Natural killer cell (primary cell): ENCODE data around the gene MAFB. TPM values are rescaled to one million over a fixed set of nuclear protein-coding genes. Genes with fewer than 3 reads are reported as not detected.

Source experiments
- ATAC-seq, 3 donors: fragments of 150-1000 bp in 2 of 3; fragments of 200-7000 bp in 1 of 3; cut with Tn5 transposase; 1 replicate in 1 of 3; 2 replicates in 2 of 3; pipeline ENCODE4 v1.10.0; 2021; ENCODE audit warnings: mild to moderate bottlenecking in 2 of 3, moderate library complexity in 2 of 3
- DNase-seq, 2 donors: peaks; one replicate each; pipeline versions ENCODE4 v3.0.0 to v3.0.0-alpha.2; 2013 to 2021; ENCODE audit warnings: mixed read lengths in 1 of 2
- H3K27ac ChIP-seq: one replicate; pipeline ENCODE4 v1.5.1; 2013; ENCODE audit warnings: mild to moderate bottlenecking, low read length
- H3K27me3 ChIP-seq: one replicate; pipeline ENCODE4 v1.6.1; 2013; ENCODE audit warnings: low read length; ENCODE audit not compliant: control insufficient read depth, insufficient read depth
- H3K36me3 ChIP-seq: one replicate; pipeline ENCODE4 v1.6.1; 2013; ENCODE audit warnings: low read length; ENCODE audit not compliant: control insufficient read depth, insufficient read depth
- H3K4me1 ChIP-seq: one replicate; pipeline ENCODE4 v1.6.1; 2013; ENCODE audit warnings: low read length; ENCODE audit not compliant: control insufficient read depth, insufficient read depth
- H3K4me3 ChIP-seq: one replicate; pipeline ENCODE4 v1.5.1; 2013; ENCODE audit warnings: low read length
- H3K9me3 ChIP-seq: one replicate; pipeline ENCODE4 v1.6.1; 2013; ENCODE audit warnings: low read length; ENCODE audit not compliant: control insufficient read depth, insufficient read depth
- H3K27ac Mint-ChIP-seq, 2 donors: one replicate each; pipeline ENCODE4 v1.8.0; 2022; ENCODE audit warnings: mild to moderate bottlenecking in 2 of 2, mixed read lengths in 2 of 2, moderate library complexity in 1 of 2
- H3K27me3 Mint-ChIP-seq, 2 donors: one replicate each; pipeline ENCODE4 v1.8.0; 2022; ENCODE audit warnings: low read depth in 2 of 2, mixed read lengths in 2 of 2
- H3K36me3 Mint-ChIP-seq: one replicate; pipeline ENCODE4 v1.8.0; 2022; ENCODE audit warnings: mixed read lengths
- H3K4me1 Mint-ChIP-seq, 2 donors: one replicate each; pipeline ENCODE4 v1.8.0; 2022; ENCODE audit warnings: mixed read lengths in 2 of 2
- H3K4me3 Mint-ChIP-seq: one replicate; pipeline ENCODE4 v1.8.0; 2022; ENCODE audit warnings: mild to moderate bottlenecking, moderate library complexity, mixed read lengths
- H3K9me3 Mint-ChIP-seq, 2 donors: one replicate each; pipeline ENCODE4 v1.8.0; 2022; ENCODE audit warnings: mixed read lengths in 2 of 2
- CTCF ChIP-seq: fragments of 200-600 bp; IDR thresholded peaks from one replicate; pipeline ENCODE4 v1.8.0; 2022; ENCODE audit warnings: antibody characterized with exemption
- WGBS: methylation state at CpG from one replicate; pipeline ENCODE4 v1.1.7; 2013; ENCODE audit warnings: missing lambda C conversion rate; ENCODE audit not compliant: insufficient coverage; 5-methylcytosine and 5-hydroxymethylcytosine counted together
- intact Hi-C: fragments of 100-400 bp; cut with micrococcal nuclease; formaldehyde crosslinking; loops from one replicate; pipeline ENCODE4 v1.14.2; 2022
- total RNA-seq, 4 donors: library from RNA; stranded (reverse); fragments of 120-200 nt in 1 of 4; gene quantifications; one replicate each; pipeline versions ENCODE4 v1.2.3 to v1.2.4, GENCODE V29; 2013 to 2022

Gene MAFB
- total RNA-seq, 3 donors from 2014 or later (not counting 1 experiment from before 2014, with no cell fraction given), result 10.3 to 38.9 (median 19.7) TPM

GRCh38 chr20:40658509-40658908, 30.5 kb downstream of the MAFB start:
- no peaks in the 10 kb centered on the region for H3K36me3 Mint-ChIP-seq
- TF ChIP-seq CTCF, result no peak
- Histone ChIP-seq H3K4me1 (no peaks in the 10 kb centered on the region), H3K36me3 (no peaks in the 10 kb centered on the region), H3K27ac (no peak overlapping the region), H3K27me3 (no peaks in the 10 kb centered on the region), H3K9me3 (no peaks in the 10 kb centered on the region), H3K4me3 (no peak overlapping the region)
- H3K9me3 Mint-ChIP-seq, result no peaks in the 10 kb centered on the region
- DNase-seq, result no peak
- H3K4me1 Mint-ChIP-seq, result no peaks in the 10 kb centered on the region
- no peak overlapping the region for H3K4me3 Mint-ChIP-seq
- peaks cover 15 to 29% of the 10 kb centered on the region in 2 donors for H3K27me3 Mint-ChIP-seq
- 94% methylated on average over 3 of the region's 3 CpGs for WGBS
- intact Hi-C loops, result no loop called here
- no peak for ATAC-seq
- no peak overlapping the region for H3K27ac Mint-ChIP-seq

- Histone ChIP-seq H3K9me3 (no peaks in the 10 kb centered on the region), H3K4me3 (no peak overlapping the region), H3K4me1 (no peaks in the 10 kb centered on the region), H3K27ac (no peak overlapping the region), H3K27me3 (no peaks in the 10 kb centered on the region), H3K36me3 (no peaks in the 10 kb centered on the region)
- ATAC-seq (no peak), DNase-seq (no peak)
- H3K4me3 Mint-ChIP-seq, result no peak overlapping the region
- H3K36me3 Mint-ChIP-seq, result no peaks in the 10 kb centered on the region
- 81% methylated on average over 4 of the region's 4 CpGs for WGBS
- H3K4me1 Mint-ChIP-seq, result no peaks in the 10 kb centered on the region
- no peak overlapping the region for H3K27ac Mint-ChIP-seq
- TF ChIP-seq CTCF, result no peak
- no peaks in the 10 kb centered on the region for H3K9me3 Mint-ChIP-seq
- intact Hi-C loops, result no loop called here
- H3K27me3 Mint-ChIP-seq, result peaks cover 15 to 30% of the 10 kb centered on the region in 2 donors
Measured at GRCh38 chr20:40657526-40657925, 31.5 kb downstream of the MAFB start.

- DNase-seq (no peak), ATAC-seq (no peak)
- Mint-ChIP-seq H3K4me1 (no peaks in the 10 kb centered on the region), H3K36me3 (no peaks in the 10 kb centered on the region), H3K27me3 (peaks cover 10 to 23% of the 10 kb centered on the region in 2 donors), H3K27ac (no peak overlapping the region), H3K4me3 (no peak overlapping the region), H3K9me3 (no peaks in the 10 kb centered on the region)
- H3K4me1 ChIP-seq, result no peaks in the 10 kb centered on the region
- no peak overlapping the region for H3K27ac ChIP-seq
- H3K9me3 ChIP-seq, result no peaks in the 10 kb centered on the region
- intact Hi-C loops, result no loop called here
- no peak for TF ChIP-seq CTCF
- no peak overlapping the region for H3K4me3 ChIP-seq
- H3K27me3 ChIP-seq, result no peaks in the 10 kb centered on the region
- 87% methylated on average over 6 of the region's 6 CpGs for WGBS
- H3K36me3 ChIP-seq, result no peaks in the 10 kb centered on the region
Measured at GRCh38 chr20:40655451-40655850, 33.6 kb downstream of the MAFB start.

- WGBS, result 88% methylated on average over 4 of the region's 4 CpGs
Measured at GRCh38 chr20:40654876-40655275, 34.2 kb downstream of the MAFB start.

More at GRCh38 chr20:40654876-40655275, 34.2 kb downstream of the MAFB start:
- Histone ChIP-seq H3K9me3 (no peaks in the 10 kb centered on the region), H3K27ac (no peak overlapping the region), H3K27me3 (no peaks in the 10 kb centered on the region), H3K4me3 (no peak overlapping the region), H3K4me1 (no peaks in the 10 kb centered on the region), H3K36me3 (no peaks in the 10 kb centered on the region)
- DNase-seq (no peak), ATAC-seq (no peak)
- Mint-ChIP-seq H3K4me1 (no peaks in the 10 kb centered on the region), H3K27me3 (peaks cover 10 to 23% of the 10 kb centered on the region in 2 donors), H3K36me3 (no peaks in the 10 kb centered on the region), H3K27ac (no peak overlapping the region), H3K9me3 (no peaks in the 10 kb centered on the region), H3K4me3 (no peak overlapping the region)
- no peak for TF ChIP-seq CTCF
- intact Hi-C loops, result no loop called here
